Measurements from ENCODE around the gene LHFPL3.

LHFPL3 gene

GRCh38 chr7:104818961-104819880, 490.8 kb downstream of the LHFPL3 start:
- TF ChIP-seq ZFX (IDR thresholded peaks at IDR 0.05; ENCODE audit: borderline replicate concordance) (no peak), CTCF (IDR thresholded peaks at IDR 0.05) (no peak)
- H3K27ac ChIP-seq = no peak overlapping the region

GRCh38 chr7:104820836-104821535, 492.6 kb downstream of the LHFPL3 start:
- TF ChIP-seq ZFX (IDR thresholded peaks at IDR 0.05; ENCODE audit: borderline replicate concordance) = no peak
- TF ChIP-seq CTCF (IDR thresholded peaks at IDR 0.05) = no peak
- H3K27ac ChIP-seq = no peak overlapping the region

GRCh38 chr7:104823177-104823576, 494.8 kb downstream of the LHFPL3 start:
- no peak for TF ChIP-seq CTCF (IDR thresholded peaks at IDR 0.05)
- TF ChIP-seq ZFX (IDR thresholded peaks at IDR 0.05; ENCODE audit: borderline replicate concordance) = no peak
- H3K27ac ChIP-seq = no peak overlapping the region

- H3K27ac ChIP-seq = no peak overlapping the region
- TF ChIP-seq CTCF (IDR thresholded peaks at IDR 0.05) (no peak), ZFX (IDR thresholded peaks at IDR 0.05; ENCODE audit: borderline replicate concordance) (no peak)
Observed at GRCh38 chr7:104825099-104825498, 496.7 kb downstream of the LHFPL3 start.

- TF ChIP-seq ZFX (IDR thresholded peaks at IDR 0.05; ENCODE audit: borderline replicate concordance) = no peak
- TF ChIP-seq CTCF (IDR thresholded peaks at IDR 0.05) = no peak
- no peak overlapping the region for H3K27ac ChIP-seq
Observed at GRCh38 chr7:104826135-104826534, 497.7 kb downstream of the LHFPL3 start.

GRCh38 chr7:104836976-104837375, 508.6 kb downstream of the LHFPL3 start:
- no peak overlapping the region for H3K27ac ChIP-seq
- TF ChIP-seq CTCF (IDR thresholded peaks at IDR 0.05) = no peak
- TF ChIP-seq ZFX (IDR thresholded peaks at IDR 0.05; ENCODE audit: borderline replicate concordance) = no peak
